GM21825 (cell line): ENCODE data around the gene C7.

Experiments
- ATAC-seq: cut with Tn5 transposase; IDR thresholded peaks from one replicate; pipeline ENCODE4 v1.9.1; 2021; ENCODE audit warnings: mild to moderate bottlenecking, moderate library complexity; ENCODE audit not compliant: unreplicated experiment

C7 gene

DNA sequence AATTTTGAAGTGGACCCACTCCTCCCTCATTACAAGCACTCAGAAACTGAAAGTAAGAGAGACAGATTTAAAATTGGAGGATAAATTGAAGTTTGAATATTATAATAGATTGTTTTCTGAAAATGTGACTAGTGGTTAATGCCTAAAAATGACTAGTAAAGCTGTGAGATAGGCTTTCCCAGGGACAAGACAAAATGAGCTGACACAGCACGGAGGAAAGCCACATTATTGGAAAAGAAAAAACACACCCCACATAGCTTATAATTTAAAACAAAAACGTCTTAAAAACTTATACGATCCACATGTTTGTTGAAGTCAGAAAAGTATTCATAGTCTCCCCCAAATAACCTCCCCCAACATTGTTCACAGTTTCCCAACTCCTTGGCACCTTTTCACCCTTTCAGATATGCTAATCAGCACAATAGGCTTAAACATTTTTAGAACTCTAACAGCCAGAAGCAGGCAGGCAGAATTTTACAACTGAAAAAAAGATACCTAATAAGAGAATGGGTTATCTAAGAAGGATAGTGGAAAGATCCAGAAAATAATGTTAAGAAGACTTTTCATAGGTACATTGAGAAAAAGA lies 6.1 kb downstream of the C7 start:
- no peak for ATAC-seq

DNA sequence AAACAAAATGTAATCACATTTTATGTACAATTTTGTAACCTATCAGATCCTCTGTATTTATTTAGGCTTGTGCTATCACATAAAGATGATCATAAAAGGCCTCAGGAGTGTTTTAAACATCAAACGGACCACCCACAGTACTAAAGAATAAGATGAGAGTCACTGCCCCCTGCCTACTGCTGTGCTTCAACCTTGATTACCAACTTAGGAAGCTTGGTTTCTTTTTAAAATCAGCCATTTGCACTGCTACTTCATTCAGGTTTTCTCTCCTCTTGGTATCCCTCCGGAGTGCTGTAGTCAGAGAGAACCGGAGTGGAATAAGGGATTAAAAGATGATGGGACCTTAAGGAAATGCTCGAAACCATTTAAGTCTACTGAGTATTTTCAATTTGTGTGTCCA lies 6.9 kb downstream of the C7 start:
- no peak for ATAC-seq

DNA sequence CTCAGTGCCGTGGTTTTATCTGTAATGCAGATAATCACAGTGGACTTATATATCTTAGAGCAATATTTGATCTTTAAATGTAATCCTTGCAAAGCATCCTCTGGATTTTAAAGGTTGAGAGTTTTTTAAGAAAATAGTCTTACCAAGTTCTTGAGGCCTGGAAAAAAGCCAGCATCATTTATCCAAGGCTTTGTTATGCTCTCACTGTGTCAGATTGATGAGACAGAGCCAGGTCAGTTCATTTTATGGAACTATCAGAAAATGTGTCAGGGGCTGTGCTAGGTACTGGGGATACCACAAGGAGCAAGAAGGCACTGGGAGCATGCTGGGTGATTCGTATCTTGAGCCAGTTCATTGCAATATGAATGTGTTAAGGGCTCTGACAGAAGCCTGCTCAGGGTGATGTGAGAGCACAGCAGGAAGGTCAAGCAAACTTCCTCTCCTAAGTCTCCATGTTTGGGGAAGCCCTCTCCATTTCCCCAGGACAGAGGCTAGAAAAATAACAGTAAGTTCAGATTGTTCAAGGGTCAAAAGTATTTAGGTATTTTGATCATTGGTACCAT lies 19.7 kb downstream of the C7 start:
- no peak for ATAC-seq

DNA sequence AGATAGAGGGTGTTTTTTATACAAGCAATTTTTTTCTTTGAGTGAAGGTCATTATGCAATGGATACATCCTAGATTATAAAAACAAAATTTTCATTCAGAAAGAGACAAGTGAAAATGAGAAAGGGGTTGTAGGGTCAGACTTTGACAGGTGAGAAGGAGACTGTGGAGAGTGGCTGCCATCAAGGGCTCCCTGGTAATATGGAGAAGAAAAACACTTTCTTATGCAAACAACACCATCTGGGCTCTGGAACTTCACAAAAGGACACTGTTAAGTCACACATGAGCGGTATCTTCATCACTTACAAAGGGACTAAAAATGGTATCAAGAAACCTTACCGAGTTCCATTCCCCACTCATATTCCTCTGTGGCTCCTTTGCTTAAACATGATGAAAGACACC lies 23.5 kb downstream of the C7 start:
- ATAC-seq: no peak

DNA sequence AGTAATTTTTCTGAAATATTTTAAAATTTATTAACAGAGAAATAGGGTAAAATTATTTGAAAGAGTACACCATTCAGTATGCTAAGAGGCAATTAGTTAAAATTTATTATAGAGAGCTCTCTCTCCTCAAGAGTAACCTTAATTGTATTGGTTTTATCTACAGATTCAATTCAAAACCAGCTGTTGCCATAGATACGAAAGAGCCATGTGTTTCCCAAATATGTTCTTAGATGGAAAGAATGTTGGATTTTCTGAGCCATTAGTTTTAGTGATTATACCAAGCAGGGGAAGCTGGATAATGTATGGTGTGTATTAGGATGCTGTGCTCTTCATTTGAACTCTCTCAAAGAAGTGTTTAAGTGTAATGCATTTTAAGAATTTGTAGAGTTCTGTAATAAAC lies 27.8 kb downstream of the C7 start:
- ATAC-seq: no peak

DNA sequence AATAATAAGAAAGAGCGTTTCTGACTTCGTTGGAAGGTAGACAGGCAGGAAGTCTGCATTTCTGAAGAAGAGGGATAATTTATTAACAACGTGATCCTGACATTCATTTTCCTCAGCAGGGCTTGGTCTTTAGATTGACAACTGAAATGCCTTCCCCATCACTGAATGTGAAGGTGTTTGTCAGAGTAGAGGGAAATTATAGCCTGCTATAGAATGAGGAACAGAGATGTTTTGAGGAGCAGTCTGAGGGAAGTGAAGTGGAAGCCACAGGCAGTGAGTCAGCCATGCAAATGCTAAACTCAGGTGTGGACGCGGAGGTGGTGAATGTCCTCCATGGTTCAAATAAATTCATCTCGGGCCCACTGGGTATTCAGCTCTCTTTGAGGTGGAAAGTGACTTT lies 30.5 kb downstream of the C7 start:
- ATAC-seq: no peak

DNA sequence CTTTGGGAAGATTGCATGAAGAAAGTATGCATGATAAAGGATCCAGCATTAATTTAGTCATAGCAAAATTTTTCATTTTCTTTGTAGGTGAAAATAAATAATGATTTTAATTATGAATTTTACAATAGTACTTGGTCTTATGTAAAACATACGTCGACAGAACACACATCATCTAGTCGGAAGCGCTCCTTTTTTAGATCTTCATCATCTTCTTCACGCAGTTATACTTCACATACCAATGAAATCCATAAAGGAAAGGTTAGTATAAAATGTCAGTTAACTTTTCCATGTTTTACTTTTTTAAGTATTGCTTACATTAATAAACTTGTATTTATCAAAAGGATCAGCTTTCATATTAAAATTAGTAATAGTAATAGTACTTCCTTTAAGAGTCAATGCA lies 35.8 kb downstream of the C7 start:
- ATAC-seq: no peak

DNA sequence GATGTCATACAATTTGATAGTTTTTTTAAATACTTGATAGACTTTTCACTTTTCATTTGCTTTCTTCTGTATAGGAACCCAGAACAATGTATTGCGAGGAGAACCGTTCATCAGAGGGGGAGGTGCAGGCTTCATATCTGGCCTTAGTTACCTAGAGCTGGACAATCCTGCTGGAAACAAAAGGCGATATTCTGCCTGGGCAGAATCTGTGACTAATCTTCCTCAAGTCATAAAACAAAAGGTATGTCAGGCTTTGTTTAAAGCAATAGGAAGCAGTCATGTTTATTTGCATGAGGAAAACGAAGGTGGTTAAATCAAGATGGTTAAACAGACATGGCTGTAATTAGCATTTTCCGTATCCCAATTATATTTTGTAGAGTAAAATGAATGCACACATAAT lies 46.0 kb downstream of the C7 start:
- ATAC-seq: no peak

DNA sequence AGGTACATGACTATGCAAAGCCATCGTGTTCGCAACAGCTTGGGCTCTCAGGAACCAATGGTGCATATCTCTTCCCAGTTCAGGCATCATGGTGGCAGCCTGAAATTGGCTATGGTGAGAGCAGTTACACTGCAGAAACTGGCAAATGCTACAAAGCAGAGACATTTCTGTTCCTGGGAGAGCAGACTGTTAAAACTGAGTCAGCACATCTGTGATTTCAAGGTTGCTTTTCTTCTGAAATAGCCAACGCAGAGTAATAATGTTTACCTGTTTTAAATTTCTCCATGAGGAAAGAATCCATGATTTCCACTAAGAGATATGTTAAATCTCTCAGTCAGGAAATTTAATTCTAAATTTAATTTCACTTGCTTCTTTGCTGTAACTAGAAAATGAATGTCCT lies 47.8 kb downstream of the C7 start:
- ATAC-seq: no peak

DNA sequence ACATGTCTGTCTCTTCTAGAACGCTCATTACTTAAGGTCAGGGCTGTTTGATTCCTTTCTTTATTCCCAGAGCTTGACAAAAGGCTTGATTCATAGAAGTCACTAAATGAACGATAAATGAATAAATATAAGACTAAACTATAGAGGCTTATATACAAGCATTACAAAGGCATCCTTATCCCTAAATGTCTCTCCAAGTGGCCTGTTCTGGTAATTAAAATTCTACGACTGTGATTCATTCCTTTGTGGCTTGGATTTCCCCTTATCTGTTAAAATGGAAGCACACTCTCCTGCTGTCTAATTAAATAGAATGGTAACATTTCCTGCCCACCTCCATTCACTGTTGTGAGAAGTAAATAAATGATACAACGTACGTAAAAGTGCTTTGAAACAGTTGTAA lies 49.5 kb downstream of the C7 start:
- no peak for ATAC-seq

DNA sequence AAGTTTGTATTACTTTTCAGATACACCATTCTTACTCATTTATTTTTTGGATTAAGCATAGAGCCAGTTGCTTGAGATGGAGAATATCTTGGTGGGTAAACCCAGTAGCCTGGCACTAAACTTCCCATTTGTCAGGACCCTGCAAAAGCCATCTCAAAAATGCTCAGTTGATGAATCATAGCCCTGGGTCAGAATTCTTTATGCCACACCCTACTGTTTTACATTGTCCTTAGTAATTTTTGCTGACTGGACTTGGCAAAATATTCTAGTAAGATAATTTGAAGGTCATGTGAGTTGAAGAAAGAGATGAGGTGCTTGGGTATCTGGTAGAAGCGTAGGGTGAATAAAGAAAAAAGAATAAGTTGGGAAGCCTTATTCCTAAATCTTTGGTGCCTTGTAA lies 50.7 kb downstream of the C7 start:
- no peak for ATAC-seq

DNA sequence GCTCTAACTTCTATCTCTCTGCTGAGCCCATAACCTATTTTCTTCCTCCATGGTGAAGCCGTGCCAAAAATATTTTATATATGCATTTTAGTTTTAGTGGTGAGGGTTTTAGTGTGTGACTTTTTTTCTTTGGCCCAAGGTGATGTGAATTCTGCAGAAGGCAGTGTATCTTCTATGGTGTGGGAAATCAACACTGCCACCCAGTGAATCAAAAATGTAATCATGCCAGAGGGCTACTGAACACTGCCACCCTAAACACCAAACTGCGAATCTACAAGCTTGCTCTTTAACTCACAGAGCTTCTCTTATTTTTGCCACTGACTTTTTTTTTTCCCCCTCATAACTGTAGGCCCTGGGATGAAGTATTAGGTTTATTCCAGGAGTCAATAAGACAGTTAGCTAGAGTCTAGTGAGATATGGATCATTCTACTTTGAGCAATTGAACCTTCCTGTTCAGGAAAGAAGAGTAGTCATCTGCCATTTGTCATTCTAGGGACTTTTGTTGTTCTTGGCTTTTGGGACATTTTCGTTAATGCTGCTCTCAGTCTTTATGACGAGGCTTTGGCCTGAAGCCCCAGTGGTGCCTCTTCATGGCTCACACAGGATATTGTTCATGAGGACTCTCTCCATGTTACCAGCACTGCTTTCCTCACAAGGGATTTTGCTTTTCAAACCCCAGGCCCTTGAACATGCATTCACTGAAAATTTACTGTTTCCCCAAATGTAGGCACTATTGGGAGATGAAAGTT lies 53.1 kb downstream of the C7 start:
- ATAC-seq: no peak

DNA sequence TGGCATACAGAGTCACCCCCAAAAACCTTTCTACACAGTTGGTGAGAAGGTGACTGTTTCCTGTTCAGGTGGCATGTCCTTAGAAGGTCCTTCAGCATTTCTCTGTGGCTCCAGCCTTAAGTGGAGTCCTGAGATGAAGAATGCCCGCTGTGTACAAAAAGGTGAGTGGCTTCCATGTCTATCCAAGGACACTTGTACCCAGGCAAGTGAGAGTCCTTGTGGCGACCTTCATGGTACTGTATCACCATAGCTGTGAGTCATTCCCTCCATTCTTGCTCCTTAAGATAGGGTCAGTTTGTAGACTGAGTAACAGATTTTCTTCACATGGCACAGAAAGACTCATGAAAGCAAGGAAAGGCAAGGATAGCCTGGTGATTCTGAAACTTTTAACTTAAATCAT lies 63.1 kb downstream of the C7 start:
- ATAC-seq: no peak

DNA sequence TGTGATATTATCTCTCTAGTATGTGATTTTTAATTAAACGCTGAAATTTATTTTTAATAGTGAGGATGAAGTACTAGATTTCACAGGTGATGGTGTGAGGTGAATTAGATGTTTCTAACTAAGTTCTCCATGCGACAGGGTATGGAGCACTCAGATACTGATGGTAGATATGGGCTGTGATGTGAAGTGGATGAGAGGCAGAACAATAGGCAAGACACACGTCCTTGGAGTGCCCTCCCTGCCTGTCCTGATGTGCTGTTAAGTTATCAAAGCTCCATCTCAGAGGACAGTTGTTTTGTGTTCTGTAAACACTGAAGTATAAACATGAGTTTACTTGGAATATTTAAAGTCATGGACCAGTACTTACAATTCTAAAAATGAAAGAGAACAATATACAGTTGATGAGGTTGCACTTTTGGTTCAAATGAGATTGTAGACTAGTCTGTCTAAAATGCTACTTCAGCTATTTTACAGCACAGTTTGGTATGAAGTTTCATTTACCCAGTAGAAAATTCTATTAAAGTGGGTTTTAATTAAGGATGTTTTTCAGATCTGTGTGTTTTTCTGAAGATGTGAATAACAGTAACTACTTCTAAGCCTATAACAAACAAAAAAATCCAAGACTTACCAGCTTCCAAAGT lies 64.2 kb downstream of the C7 start:
- ATAC-seq: no peak

DNA sequence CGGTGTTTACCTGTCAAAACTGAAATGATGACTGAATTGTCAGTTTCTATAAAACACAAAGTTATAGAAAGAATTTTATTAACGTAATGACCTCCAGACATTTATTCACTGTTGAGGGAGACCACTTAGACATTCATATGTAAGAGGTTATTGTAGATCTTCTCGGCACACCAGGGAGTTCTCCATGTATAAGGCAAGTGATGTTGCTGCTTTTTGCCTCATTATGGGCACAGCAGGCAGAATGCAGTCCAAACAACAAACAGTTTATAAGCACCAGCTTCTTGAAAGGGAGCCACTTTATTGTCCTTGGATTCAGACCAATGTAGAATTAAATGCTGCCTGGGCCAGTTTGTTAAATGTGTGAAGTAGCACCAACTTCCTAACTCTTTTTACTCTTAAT lies 66.7 kb downstream of the C7 start:
- ATAC-seq: no peak

DNA sequence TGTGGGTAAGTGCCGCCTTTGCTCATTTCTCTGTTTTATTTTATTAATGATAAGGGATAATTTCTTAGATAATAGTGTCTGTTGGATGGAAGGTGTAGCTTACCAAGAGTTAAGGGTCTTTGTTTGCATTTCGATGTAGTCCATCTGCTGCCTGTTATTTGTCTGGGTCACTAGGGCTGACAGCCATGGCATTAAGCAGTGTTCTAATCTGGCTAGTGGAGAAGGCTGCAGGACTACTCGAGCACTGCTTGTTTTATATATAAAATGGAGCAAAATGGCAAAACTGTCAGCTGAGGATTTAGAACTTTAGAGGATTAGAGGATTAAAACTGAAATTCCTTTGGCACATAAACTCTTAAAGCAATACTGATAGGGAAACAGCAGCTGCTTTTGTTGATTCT lies 67.5 kb downstream of the C7 start:
- no peak for ATAC-seq

DNA sequence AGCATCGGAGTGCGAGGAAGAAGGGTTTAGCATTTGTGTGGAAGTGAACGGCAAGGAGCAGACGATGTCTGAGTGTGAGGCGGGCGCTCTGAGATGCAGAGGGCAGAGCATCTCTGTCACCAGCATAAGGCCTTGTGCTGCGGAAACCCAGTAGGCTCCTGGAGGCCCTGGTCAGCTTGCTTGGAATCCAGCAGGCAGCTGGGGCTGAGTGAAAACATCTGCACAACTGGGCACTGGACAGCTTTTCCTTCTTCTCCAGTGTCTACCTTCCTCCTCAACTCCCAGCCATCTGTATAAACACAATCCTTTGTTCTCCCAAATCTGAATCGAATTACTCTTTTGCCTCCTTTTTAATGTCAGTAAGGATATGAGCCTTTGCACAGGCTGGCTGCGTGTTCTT lies 72.1 kb downstream of the C7 start:
- no peak for ATAC-seq

DNA sequence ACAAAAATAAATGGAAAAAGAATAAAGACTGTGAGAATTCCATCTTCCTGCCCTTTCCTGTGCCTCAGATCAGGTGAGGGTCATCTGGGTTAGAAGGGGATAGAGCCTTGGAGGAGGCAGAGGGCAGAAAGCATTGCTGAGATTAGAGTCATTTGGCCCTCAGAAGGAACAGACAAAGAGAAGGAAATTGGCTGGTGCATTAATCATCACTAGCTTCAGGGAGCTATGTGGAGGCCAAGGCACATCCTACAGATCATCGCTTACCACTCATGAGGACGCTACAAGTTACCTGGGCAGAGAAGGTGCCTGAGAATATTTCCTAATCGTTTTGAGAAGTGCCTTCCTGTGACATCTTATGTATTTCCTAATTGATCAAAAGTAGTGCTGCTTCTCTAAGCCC lies 74.5 kb downstream of the C7 start:
- ATAC-seq: no peak

DNA sequence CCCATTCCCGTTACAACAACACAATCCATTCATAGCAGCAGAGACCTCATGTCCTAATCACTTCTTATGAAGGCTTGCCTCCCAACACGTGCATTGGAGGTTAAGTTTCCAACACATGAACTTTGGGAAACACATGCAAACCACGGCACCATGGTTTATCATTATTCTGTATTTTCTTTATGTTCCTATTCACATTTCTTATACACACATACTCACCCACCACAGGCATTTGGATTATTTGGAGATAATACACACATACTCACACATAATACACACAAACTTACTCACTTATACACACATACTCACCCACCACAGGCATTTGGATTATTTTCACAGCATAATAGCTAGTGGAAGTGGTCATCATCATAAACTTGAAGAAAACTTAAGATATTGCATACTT lies 75.6 kb downstream of the C7 start:
- no peak for ATAC-seq

DNA sequence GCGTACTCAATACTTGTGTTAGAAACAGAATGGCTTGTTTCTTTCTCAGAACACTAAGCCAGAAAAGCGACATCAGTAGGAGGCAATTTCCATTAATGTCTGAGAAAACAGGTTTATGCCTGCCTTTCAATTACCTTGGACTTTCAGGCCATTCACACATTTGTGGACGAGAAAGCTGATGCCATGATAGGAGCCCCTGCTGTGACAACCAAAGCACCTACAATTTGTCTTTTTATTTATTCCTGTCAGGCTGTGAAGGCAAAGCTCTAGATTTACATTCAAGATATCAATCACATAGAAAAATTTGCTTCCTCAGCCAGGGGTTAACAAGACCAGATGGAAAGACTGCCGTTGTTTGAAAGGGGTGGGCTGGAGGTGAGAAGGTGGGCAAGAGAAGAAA lies 76.2 kb downstream of the C7 start:
- ATAC-seq: no peak

DNA sequence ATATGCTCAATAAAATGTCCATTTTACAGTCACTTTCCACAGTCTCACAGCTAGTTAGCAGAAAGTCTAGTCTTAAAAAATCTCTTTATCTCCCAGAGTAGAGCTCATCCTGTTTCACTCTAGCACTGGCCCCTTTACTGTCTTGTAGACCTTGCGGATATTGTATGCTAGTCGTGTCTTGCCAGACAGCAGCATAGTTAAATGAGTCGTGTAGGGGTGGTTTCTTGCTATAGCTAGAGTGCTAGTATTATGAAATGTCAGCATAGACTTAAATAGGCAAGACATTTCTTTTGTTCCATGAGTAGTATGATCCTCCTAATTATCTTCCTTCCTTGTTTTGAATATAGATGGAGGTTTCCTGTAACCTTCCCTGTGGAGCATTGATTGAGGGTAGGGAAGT lies 77.4 kb downstream of the C7 start:
- no peak for ATAC-seq

DNA sequence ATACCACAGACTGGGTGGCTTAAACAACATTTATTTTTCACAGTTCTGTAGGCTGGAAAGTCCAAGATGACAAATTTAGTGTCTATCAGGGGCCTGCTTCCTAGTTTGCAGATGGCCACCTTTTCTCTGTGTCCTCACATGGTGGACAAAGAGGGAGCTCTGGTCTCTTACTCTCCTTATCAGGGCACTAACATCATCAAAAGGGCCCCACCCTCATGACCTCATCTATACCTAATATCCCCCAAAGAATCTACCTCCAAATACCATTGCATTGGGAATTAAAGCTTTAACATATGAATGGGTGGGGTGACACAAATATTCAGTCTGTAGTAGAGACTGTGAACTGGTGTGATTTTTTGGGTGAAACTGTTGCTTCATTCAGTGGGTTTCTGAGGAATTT lies 78.1 kb downstream of the C7 start:
- no peak for ATAC-seq
